D721Med (cell line): Measurements from ENCODE around the gene MYBPH.

Experiments
- DNase-seq: peaks from one replicate; pipeline ENCODE4 v3.0.0; 2011; ENCODE audit warnings: low spot score; ENCODE audit not compliant: insufficient read length
- FAIRE-seq: peaks from 2 replicates; lab custom pipeline; 2011; peaks lifted over from hg19 to GRCh38; lab: Jason Lieb, UNC
- TF ChIP-seq, protein P1 (sequence below): IDR thresholded peaks from 2 replicates; pipeline ENCODE4 v1.5.1; 2012; ENCODE audit warnings: mild to moderate bottlenecking, control low read depth; ENCODE audit not compliant: insufficient read depth; ENCODE audit errors: missing control alignments

Gene MYBPH

DNA sequence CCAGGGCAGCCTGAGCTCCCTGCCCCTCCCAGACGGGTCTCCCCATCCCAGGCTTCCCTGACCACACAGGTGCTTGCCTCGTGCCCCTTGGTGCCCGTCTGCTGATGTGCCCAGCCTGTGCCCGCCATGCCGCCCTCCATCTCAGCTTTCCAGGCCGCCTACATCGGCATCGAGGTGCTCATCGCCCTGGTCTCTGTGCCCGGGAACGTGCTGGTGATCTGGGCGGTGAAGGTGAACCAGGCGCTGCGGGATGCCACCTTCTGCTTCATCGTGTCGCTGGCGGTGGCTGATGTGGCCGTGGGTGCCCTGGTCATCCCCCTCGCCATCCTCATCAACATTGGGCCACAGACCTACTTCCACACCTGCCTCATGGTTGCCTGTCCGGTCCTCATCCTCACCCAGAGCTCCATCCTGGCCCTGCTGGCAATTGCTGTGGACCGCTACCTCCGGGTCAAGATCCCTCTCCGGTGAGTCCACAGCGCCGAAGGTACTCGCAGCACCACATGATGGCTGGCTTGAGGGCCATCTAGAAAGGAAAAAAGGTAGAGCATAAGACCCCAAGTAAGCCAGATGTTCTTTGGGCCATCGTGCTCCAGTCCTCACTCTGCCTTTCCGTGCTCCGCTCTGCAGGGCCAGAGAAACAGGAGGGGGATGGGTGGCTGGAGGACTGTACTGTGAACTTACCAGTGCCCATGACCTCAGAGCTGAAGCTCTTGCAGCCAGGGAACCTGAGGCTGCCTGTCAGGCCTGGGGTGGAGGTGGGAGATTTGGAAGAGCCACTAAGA, 46.7 kb downstream of the MYBPH start:
- FAIRE-seq (no peak), DNase-seq (peak; percentile 20)

DNA sequence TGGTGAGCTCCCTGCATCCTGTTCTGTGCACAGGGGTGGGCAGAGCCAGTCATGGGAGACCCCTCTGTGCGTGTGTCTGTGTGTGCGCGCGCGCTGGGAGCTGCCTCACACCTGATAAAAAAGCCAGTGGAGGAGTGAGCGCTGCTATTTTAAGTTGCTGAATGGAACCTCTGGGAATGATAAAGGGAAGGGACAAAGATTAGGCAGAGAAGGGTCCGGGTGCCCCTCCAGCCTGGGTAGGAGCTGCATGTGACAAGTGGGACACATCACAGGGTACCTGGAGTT, 47.3 kb downstream of the MYBPH start:
- TF ChIP-seq, protein P1, sequence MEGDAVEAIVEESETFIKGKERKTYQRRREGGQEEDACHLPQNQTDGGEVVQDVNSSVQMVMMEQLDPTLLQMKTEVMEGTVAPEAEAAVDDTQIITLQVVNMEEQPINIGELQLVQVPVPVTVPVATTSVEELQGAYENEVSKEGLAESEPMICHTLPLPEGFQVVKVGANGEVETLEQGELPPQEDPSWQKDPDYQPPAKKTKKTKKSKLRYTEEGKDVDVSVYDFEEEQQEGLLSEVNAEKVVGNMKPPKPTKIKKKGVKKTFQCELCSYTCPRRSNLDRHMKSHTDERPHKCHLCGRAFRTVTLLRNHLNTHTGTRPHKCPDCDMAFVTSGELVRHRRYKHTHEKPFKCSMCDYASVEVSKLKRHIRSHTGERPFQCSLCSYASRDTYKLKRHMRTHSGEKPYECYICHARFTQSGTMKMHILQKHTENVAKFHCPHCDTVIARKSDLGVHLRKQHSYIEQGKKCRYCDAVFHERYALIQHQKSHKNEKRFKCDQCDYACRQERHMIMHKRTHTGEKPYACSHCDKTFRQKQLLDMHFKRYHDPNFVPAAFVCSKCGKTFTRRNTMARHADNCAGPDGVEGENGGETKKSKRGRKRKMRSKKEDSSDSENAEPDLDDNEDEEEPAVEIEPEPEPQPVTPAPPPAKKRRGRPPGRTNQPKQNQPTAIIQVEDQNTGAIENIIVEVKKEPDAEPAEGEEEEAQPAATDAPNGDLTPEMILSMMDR, result no peak
- no peak for FAIRE-seq
- peak; percentile 22 for DNase-seq

More for the DNA sequence above, 46.7 kb downstream of the MYBPH start:
- TF ChIP-seq, protein P1, result no peak

DNA sequence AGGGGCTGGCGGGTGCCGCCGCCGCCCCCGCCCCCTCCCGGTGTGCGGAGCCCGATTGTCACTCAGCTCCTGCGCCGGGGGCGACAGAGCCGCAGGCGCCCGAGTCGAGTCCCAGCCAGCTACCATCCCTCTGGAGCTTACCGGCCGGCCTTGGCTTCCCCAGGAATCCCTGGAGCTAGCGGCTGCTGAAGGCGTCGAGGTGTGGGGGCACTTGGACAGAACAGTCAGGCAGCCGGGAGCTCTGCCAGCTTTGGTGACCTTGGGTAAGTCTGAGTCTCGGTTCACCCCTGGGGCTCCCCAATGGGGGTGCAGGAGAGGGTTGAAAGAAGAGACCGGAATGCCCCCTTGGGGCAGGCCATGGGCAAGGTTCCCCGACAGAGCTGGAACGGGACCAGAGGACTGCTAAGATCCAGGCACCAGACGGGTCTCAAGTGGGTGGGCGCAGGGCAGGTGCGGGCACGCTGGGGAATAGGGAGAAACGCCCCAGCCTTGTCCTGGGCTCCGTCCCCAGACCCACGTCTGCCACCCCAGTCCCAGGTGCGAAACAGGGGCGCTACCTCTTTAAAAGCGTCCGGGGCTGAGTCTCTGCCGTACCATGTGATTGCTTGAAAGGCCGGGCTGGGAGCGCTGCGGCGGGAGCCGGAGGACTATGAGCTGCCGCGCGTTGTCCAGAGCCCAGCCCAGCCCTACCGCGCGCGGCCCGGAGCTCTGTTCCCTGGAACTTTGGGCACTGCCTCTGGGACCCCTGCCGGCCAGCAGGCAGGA, 47.8 kb downstream of the MYBPH start, which contains the start of gene ADORA1:
Gene ADORA1 (plus strand): TSS at position 61 of the 765 bp plus-strand sequence. CDS start 1,116 bp downstream, outside the sequence.
- DNase-seq (peak; percentile 77), FAIRE-seq (no peak)
- TF ChIP-seq, protein P1, result no peak

DNA sequence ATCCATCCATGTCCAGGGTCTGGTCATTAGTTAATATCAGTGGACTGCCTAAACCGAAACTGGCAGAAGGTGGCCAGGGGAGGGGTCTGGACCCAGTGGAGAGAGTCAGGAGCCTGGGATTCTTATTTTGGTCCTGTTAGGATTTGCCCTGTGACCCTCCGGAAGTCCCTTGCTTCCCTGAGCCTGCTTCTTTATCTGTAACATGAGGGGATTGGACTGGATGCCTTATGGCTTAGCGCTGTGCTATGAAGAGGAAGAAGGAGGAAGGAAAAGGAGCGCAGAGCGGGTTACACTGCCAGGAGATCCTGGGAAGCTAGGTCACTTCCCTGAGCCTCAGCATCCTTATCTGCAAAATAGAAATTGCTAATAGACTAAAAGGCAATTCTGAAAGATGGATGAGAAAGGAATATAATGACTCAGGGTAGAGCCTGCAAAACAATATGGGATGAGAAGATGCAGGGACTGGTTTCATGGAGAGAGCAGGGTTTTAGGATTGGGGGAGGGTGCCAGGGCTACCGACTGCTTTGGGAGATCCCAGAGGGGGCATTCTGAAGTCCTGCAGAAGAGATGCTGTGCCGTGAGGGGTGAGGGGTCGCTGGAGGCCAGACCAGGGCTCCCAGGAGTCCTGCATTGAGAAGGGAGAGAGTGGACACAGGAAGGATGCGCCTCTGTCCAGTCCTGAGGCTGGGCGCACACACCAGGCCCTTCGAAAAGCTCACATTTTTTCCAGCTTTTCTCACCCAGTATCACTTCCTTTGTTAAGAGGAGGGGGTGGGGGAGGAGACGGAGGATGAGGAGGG, 48.6 kb downstream of the MYBPH start:
- peak; percentile 16 for DNase-seq
- TF ChIP-seq, protein P1, result no peak
- FAIRE-seq, result no peak

DNA sequence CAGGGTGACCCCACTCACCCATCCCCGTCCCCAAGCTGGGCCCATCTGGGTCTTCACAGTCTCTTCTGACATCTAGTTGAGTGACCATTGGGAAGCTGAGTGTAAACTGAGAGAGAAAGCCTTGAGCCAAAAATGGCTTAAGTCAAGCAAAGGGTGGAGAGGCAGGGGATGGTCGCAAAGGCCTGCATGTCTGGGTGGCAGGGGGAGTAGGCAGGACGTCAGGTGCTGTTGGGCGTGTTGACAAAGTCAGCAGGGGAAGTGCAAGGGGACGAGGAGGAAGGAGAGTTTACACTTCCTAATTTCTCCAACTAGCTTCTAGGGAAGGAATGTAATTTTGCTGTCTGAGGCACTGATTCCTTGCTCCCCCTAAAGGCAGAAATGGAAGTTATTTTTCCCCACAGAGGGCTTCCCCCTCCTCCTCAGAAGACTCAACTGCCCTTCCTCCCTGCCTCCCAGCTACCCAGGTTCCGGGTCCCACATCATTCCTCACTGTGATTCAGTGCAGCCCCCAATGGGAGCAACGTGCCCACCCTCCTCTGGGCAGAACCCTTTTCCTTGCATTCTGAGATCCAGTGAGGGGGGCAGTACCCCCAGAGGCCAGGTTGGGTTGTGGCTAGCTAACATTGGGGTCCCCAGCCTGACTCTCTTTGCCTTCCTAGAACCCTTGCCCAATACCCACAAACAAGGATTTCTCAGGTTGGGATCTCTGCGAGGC, 49.3 kb downstream of the MYBPH start:
- peak; percentile 9 for DNase-seq
- TF ChIP-seq, protein P1, result peak; percentile 42

DNA sequence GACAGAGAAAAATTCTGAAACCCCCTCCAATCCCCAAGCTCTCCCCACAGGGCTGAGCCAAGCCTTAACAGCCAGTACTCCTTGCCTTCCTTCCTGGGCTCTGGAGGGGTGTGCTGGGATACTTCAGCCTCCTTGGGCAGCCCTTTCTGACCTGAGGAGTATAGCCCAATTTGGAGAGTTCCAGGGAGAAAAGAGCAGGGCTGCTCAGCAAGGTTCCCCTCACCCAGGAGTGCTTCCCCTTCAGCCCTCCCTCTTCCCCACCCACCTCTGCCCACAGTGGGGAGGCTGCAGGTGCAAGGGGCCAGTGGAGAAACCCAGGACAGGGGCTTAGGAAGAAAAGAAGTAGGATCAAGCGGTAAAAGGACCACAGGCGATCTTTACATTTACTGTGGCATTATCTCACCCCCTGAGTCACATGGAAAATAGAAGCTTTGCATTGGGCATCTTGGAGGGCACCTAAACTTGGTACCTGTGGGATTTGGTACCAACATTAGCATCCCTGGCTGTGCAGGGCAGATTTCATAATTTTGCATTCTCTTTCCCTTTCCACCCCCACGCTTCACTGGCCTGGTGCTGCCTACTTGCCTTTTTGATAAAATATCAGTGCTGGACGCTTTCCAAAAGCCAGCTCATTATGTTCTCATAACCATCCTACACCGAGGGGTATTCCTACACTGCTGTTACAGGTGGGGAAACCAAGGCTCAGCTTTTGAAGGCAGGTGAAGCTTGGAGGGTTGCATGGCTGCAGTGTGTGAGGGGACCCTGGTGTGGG, 50.9 kb downstream of the MYBPH start:
- DNase-seq (peak; percentile 3), FAIRE-seq (no peak)
- TF ChIP-seq, protein P1, result no peak

More for the DNA sequence above, 49.3 kb downstream of the MYBPH start:
- no peak for FAIRE-seq
